ENCODE results near the gene UTP14C.
"Not testable (repeated sequence)": the region's sequence is repeated elsewhere in the genome, so short reads cannot be mapped to it uniquely, and the experiment has no call there.

The UTP14C gene

GRCh38 chr13:52004511-52005170 is 19.9 kb upstream of the UTP14C start:
- no peak for DNase-seq

- no peak for DNase-seq
Measured at GRCh38 chr13:52005841-52006522, 18.5 kb upstream of the UTP14C start.

GRCh38 chr13:52006523-52007245 is 17.8 kb upstream of the UTP14C start:
- DNase-seq = no peak

GRCh38 chr13:52009946-52010345 is 14.5 kb upstream of the UTP14C start:
- no peak for DNase-seq

GRCh38 chr13:52010890-52011631 is 13.4 kb upstream of the UTP14C start, which contains the start of gene ATP7B:
Gene ATP7B (minus strand): TSS chr13:52011450. CDS start chr13:52011337, 113 bp downstream.
- no peak for DNase-seq

- DNase-seq = peak; percentile 93
Measured at GRCh38 chr13:52011632-52012511, 12.6 kb upstream of the UTP14C start, which contains the start of gene ALG11. Gene ALG11 (plus strand): TSS chr13:52012398. CDS start chr13:52012419, 21 bp downstream.

- DNase-seq = no peak
Measured at GRCh38 chr13:52012512-52012836, 12.0 kb upstream of the UTP14C start.

- no peak for DNase-seq
Measured at GRCh38 chr13:52016296-52016695, 8.2 kb upstream of the UTP14C start.

GRCh38 chr13:52020191-52020590 is 4.3 kb upstream of the UTP14C start:
- DNase-seq = no peak

GRCh38 chr13:52022356-52022755 is 2.1 kb upstream of the UTP14C start:
- DNase-seq = no peak

GRCh38 chr13:52025475-52026245 is 1.2 kb downstream of the UTP14C start:
- DNase-seq = no peak

- DNase-seq = no peak
Measured at GRCh38 chr13:52026246-52026626, 1.7 kb downstream of the UTP14C start.

GRCh38 chr13:52027832-52028231 is 3.3 kb downstream of the UTP14C start:
- no peak for DNase-seq

GRCh38 chr13:52029569-52029968 is 5.1 kb downstream of the UTP14C start:
- no peak for DNase-seq

- DNase-seq = not testable (repeated sequence)
Measured at GRCh38 chr13:52030401-52030800, 5.9 kb downstream of the UTP14C start.

GRCh38 chr13:52033039-52033438 is 8.5 kb downstream of the UTP14C start:
- DNase-seq = no peak

- DNase-seq = no peak
Measured at GRCh38 chr13:52034616-52035226, 10.2 kb downstream of the UTP14C start.

- no peak for DNase-seq
Measured at GRCh38 chr13:52036037-52036436, 11.5 kb downstream of the UTP14C start.

GRCh38 chr13:52043675-52044074 is 19.2 kb downstream of the UTP14C start:
- DNase-seq = no peak

- no peak for DNase-seq
Measured at GRCh38 chr13:52047463-52047862, 23.0 kb downstream of the UTP14C start.

- DNase-seq = no peak
Measured at GRCh38 chr13:52048516-52048915, 24.0 kb downstream of the UTP14C start.

All from NCI-H1436 (cell line).